HL-60/S4 treated with retinoic acid at 250 ng/mL for 4 days and 3 days (cell line): ENCODE results near the gene SDK1.

ENCODE experiments used
- in situ Hi-C: fragments of 300-500 bp; cut with MboI; formaldehyde crosslinking; loops from 2 replicates; pipeline ENCODE4 v1.7.0; 2022; ENCODE audit warnings: low sequenced_read_pairs

The SDK1 gene

GRCh38 chr7:3518546-3518945, 217.5 kb downstream of the SDK1 start:
- in situ Hi-C loops: no loop called here

- in situ Hi-C loops: no loop called here
Observed at GRCh38 chr7:3520206-3520605, 219.2 kb downstream of the SDK1 start.

DNA sequence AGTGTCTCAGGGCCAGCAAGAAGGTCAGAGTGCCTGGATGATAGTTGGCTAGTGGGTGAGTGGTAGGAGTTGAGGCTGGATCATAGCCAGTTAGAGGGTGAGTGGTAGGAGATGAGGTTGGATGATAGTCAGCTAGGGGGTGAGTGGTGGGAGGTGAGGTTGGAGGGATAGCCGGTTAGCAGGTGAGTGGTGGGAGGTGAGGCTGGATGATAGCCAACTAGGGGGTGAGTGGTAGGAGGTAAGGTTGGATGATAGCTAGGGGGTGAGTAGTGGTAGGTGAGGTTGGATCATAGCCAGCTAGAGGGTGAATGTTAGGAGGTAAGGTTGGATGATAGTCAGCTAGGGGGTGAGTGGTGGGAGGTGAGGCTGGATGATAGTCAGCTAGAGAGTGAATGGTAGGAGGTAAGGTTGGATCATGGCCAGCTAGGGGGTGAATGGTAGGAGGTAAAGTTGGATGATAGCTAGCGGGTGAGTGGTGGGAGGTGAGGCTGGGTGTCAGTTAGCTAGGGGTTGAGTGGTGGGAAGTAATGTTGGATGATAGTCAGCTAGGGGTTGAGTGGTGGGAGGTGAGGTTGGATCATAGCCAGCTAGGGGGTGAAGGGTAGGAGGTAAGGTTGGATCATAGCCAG, 226.6 kb downstream of the SDK1 start:
- in situ Hi-C loops: no loop called here

- in situ Hi-C loops: no loop called here
Observed at GRCh38 chr7:3533040-3533439, 232.0 kb downstream of the SDK1 start.

DNA sequence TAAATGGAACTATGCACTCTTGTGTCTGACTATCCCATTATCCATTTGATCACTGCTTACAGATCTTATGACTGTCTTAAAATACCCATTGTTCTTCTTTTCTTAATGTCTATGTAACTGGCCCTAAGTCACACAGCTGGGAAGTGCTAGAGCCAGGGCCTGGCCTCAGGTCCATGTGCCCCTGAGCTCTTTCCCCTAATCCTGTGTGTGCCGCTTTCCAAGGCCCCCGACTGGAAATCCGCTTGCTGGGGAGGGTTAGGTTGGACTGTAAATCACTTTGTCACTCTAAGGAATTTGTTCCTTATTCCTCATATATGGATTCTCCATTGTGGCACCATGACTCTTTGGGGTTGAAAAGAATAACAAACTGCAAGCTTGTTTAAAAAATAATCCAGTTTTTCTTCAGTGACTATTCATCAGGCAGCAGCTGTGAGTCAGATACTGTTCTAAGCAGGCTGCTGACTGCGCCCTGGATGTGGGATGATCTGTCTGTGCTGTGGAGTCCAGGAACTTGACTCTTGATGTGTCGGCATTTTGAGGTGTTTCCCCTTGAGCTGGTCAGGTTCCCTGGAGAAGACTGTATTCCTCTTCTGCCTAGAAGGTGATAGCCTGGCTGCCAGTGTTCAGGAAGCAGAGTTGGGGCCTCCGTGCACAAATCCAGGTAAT, 236.3 kb downstream of the SDK1 start:
- in situ Hi-C loops: no loop called here

DNA sequence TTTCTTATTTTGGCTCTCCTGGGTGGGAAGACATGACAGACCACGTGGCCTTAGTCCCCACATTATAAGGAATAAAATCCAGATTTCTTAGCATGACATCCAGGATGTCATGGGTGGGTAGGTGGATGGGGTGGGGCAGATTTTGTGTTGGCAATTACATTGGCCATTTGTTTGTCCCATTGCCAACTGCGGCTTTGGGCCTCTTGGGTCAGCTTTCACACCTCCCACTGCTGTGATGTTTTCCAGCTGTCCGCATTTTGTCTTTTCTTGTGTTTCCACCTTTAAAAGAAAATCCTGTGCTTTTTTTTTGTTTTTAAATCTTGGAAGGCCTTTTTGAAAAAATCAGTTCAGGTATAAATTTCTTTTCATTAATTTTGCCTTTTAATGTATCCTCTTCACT, 237.0 kb downstream of the SDK1 start:
- in situ Hi-C loops: no loop called here

GRCh38 chr7:3540456-3541220, 239.6 kb downstream of the SDK1 start:
- in situ Hi-C loops: no loop called here

- in situ Hi-C loops: no loop called here
Observed at GRCh38 chr7:3544202-3544601, 243.2 kb downstream of the SDK1 start.

DNA sequence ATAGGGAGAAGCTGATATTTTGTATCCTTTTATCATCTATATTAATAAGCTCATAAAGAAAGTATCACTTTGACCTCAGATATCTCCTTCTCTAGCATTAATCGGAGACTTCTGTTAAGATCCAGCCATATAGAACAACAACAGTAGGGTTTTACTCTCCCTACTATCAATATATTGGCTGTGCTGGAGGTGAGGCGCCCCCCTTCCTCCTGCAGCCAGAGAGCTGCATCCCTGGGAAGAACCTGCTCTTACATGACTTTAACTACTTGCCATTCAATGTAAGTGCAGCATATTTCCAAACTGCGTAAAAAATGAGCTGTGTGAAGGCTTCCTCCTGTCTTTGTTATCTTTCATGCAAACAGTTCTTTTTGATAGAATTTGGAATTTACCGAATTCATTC, 247.8 kb downstream of the SDK1 start:
- in situ Hi-C loops: no loop called here

- in situ Hi-C loops: no loop called here
Observed at GRCh38 chr7:3549601-3550000, 248.5 kb downstream of the SDK1 start.

GRCh38 chr7:3551536-3551935, 250.5 kb downstream of the SDK1 start:
- in situ Hi-C loops: no loop called here

GRCh38 chr7:3552499-3552898, 251.4 kb downstream of the SDK1 start:
- in situ Hi-C loops: no loop called here

DNA sequence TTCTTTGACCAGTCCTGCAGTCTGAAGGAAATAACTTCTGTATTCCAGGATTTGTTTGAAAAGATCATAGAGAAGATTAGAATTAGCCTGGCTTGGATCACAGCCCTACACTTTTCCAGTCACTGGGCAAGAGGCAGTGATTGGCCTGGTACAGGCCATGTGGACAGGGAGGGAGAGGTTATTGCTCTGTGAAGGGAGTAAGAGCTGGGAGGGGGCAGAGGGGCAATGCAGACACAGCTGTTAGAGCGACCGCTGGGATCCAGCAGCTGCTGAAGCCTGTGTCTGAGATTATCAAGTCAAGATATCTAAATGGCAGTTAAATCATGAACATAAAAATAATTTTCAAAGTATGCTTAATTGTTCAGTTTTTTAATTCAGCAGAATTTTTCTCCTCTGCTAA, 257.3 kb downstream of the SDK1 start:
- in situ Hi-C loops: no loop called here

DNA sequence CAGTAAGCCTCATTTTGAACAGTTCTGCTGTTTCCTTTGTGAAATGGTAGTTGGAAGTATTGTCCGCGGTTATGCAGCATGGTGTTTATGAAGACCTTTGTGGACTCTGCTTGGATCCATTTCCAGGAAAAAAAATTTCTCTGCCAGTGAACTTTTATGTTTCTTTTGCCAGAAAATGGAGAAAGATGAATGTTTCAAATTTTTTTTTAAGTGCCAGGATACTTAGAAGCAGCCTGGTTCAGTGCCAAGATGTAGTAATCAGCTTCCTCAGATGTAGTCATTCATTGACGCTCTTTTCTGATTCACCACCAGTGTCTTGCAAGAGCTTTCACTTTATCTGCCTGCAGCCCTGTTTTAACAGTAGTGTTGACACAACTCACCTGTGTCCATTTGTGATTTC, 258.2 kb downstream of the SDK1 start:
- in situ Hi-C loops: no loop called here

DNA sequence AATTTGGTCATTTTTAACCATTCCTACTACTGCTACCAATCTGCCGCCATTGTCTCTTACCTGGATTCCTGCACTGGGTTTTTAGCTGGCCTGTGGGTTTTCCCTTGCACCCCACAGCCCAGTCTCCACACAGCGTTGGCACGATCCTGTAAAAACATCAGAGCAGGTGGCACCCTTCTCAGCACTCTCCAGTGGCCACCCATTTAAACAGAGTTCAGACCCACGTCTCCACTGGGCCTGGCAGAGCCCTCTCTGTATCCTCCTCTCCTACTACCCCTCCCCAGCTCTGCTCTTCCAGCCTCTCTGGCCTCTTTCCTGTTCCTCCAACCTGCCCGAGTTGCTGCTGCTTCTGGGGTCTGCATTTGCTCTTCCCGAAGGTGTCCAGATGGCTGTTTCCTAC, 259.4 kb downstream of the SDK1 start:
- in situ Hi-C loops: no loop called here

DNA sequence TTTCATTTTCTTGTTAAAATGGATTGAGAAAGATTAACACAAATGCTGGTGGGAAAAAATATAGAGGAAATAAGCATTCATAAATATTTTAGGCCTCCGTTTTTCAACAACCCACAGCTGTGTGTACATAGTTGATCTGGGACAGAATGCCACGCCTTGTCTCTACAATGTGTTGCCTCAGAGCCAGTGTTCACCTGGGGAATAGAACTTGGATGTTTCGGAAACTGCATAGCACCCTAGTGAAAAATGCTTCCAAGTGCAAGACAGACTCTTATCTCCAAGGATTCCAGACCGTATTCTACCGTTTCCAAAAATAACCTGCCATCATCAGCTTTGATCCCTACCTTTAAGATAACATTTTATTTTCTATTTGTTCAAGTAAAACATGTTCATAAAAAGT, 260.9 kb downstream of the SDK1 start:
- in situ Hi-C loops: no loop called here

DNA sequence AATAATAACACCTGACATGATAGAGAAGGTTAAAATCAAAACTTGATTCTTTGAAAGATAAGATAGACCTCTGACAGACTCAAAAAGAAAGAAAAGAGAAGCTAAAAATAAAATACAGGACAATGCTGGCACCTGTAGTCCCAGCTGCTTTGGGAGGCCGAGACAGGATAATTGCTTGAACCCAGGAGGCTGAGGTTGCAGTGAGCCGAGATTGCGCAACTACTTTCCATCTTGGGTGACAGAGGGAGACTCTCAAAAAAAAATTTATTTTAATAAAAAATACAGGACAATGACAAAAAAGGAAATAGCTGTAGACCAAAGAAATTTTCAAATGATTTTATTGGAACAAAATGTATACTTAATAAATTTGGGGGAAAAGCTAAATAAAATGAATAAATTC, 263.2 kb downstream of the SDK1 start:
- in situ Hi-C loops: no loop called here

- in situ Hi-C loops: no loop called here
Observed at GRCh38 chr7:3568516-3568915, 267.5 kb downstream of the SDK1 start.

- in situ Hi-C loops: no loop called here
Observed at GRCh38 chr7:3569643-3570042, 268.6 kb downstream of the SDK1 start.

DNA sequence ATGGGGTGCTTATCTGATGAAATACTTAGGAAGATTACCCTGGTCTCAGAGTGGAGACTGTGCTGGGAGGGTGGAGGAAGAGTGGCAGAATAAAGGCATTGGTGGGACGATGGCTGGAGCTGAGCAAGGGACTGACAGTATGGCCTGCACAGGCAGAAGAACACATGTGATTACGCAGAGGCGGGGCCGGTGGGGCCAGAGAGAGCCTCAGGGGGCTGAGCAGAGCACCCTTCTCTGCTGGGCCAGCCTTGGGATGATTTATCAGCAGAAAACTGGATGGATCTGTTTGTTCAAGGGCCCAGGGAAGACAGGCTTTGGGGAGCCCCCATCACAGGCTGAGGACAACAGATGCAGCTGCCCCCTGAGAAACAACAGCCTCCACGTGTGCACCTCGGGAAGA, 272.1 kb downstream of the SDK1 start:
- in situ Hi-C loops: no loop called here

DNA sequence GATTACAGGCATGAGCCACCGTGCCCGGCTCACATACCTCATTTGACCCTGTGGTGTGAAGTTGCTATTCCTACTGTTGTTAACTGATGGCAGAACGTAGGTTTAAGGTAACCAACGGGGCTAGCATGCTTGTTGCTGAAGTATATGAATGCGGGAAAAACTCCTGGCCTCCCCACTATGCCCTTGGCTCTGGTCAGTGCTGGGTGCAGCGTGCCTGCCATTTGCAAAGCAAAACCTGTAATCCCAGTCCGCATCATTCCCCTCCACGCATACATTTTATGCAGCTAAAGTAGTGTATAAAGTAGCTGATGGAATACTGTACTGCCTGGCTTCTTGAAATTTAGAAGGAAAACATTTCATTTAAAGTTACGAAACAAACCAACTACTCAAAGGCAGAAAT, 273.3 kb downstream of the SDK1 start:
- in situ Hi-C loops: no loop called here
